HG03571 (cell line): ENCODE measurements around the gene PDCD4.

ENCODE experiments used
- ATAC-seq: cut with Tn5 transposase; IDR thresholded peaks from one replicate; pipeline ENCODE4 v1.9.1; 2021; ENCODE audit not compliant: unreplicated experiment

Gene PDCD4

GRCh38 chr10:110871298-110872084 lies at the start of gene PDCD4:
PDCD4 (plus strand) TSS chr10:110871928; CDS start chr10:110876028, 4,100 bp downstream.
- peak; percentile 70 for ATAC-seq

- no peak for ATAC-seq
Observed at GRCh38 chr10:110822035-110822711, 49.6 kb upstream of the PDCD4 start.

DNA sequence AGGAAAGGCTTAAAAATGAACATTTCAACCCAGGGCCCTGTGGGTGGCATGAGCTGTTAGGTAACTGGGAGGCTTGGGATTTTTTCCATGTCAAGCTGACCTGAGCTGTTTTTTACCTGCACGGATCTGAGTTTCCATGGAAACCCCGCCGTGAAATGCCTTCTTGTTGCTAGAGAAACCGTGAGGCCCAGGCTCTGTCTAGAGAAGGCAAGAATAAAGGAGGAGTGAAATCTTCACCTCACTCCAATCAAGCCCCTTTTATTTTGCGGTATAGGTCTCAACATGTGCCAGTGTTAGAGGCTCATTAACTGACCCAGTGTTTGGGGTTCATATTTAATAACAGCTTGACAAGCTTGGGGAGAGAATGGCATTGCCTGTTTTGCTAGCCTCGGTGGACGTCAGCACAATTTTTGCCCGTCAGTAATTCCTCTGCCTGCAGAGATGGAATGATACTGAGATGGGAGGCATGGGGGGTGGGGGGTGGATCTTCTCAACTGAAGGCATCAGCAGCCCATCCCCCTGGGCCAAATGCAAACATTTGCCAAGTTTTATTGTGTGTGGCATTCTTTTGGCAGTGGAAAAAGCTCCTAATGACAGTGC lies 48.9 kb upstream of the PDCD4 start:
- no peak for ATAC-seq

- ATAC-seq = no peak
Observed at GRCh38 chr10:110824152-110824441, 47.6 kb upstream of the PDCD4 start.

DNA sequence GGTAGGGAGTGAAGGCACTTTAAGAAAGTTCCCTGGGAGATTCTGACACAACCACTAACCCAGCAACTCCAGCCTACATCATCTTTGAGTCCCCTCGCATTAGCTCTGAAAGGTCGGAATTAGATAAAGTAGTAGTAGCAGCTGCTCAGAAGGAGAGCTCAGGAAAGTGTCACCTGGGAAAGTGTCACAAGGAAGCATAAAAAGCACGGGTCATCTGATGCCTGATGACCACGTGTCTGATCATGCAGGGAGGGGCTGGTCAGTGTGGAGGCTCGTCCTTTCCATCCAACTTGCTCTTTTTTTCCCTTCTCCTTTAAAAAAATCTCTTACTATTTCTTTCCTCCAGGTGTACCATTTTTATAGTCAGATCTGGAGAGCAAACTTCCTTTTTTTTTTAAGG lies 47.1 kb upstream of the PDCD4 start:
- no peak for ATAC-seq

DNA sequence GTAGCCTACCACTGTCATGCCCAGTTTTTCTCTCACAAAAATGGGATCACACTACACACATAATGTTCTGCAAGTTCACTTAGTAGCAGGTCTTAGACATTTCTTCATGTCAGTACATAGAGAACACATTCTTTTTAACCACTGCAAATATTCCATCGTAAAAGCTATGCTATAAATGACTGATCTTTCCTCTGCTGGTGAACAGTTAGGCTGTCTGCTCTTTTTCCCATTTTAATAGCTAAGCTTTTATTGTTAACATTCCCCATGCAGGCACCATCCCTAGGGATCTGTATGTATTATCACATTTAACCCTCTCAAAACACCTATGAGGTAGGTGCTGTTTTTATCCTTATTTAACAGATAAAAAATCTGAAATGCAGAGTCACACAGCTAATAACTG lies 46.2 kb upstream of the PDCD4 start:
- ATAC-seq = no peak

DNA sequence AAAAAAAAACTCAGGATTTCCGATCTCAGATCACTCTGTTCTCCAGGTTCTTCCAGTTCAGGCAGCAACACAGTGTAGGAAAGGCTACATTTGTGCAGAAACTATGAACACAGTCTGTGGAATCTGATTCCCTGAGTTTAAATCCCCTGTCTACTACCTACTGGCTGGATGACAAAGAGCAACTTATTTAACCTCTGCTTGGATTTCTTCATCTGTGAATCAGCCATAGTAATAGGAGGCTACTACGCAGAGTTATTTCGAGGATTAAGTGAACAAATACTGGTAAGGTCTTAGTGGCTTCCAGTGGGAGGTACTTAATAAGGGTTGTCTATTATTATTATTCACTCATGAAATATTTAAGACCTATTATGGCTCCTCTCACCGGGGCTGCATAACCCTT lies 44.3 kb upstream of the PDCD4 start:
- no peak for ATAC-seq

DNA sequence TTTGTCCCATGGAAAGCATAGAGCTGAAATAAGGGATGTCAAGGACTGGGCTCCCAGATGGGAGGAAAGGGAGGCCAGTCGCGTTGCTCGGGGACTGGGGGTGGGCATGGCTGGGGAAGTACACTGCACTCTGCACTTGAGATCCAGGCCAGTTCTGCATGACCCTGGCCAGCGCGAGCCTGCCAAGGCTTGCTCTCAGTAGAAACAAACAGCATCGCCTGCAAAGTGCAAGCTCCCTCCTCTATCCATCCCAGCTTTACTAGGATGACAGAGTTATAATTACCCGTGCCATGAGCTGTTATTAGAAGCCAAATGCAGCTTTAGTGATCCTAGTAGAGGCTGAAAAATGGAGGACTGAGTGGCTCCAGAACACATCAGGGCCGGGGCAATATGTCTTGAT lies 43.9 kb upstream of the PDCD4 start:
- ATAC-seq = no peak

DNA sequence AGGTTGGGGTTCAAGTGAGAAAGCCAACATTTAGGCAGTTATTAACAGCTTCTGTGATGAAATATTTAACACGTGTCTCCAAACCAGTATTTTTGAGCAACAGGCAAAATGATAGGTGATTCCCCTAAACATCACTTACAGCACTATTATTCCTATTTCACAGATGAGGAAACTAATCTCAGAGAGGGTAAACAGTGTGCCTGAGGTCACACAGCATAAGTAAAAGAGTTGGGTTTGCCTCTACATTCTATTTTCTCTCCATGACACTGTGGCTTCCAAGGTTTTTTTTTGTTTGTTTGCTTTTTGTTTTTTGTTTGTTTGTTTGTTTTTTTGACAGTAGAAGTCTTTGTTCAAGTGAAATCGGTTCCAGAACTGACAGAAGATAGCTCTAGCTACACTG lies 43.2 kb upstream of the PDCD4 start:
- no peak for ATAC-seq

GRCh38 chr10:110829721-110830410 lies 41.9 kb upstream of the PDCD4 start:
- no peak for ATAC-seq

DNA sequence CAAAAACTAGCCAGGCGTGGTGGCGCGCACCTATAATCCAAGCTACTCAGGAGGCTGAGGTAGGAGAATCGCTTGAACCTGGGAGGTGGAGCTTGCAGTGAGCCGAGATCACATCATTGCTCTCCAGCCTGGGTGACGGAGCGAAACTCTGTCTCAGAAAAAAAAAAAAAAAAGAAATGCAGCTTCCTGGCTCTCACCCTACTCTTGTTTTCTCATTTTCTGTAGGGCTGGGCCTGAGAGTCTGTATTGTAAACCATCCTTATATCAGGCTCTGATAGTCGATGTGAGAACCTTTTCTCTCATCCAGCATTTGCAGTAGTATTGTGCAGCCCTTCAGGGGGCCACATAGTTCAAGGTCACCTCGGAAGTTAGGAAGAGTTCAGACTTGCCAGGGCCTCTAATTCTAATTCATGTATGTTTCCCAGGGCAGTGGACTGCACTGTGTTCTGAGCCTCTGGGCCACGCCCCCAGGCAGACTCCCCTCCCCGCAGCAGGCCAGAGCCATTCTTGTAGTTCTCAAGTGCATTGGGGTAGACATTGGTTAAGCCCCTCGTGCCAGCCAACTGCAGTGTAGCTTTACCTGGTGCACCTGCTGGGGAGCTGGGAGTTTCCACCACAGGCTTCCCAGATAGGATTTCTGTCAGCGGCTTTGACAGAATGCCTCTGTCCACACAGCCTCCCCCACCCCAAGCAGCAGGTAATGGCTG lies 38.3 kb upstream of the PDCD4 start:
- ATAC-seq = no peak

DNA sequence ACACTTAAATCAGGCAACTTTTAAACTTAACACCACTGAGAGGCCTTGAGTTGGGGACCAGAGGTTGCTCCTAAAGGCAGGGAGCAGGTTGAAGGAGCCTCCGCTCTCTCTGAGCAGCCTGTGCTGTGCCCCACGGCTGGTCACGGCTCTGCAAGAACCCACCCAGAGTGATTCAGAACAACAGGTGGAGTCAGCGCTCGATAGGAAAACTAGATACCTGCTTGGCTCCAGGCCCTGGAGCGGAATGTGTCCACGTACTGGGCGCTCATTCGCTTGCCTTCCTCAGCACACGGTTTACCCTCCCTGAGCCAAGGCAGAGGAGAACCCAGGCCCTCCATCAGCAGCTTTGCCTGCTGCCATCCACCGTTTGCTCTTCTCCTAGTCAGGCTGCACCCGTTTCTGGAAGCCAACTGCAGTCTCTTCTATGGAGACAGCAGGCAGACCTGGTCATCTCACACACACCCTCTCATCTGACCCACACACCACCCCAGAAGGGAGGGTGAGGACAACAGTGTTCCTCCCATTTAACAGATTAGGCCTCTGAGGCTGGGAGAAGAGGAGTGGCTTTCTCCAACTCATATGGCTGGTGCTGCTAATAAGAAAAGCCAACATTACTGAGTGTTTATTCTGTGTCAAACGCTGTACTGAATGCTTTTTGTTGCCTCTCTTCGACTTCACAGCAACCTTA lies 37.6 kb upstream of the PDCD4 start:
- no peak for ATAC-seq

- no peak for ATAC-seq
Observed at GRCh38 chr10:110834629-110835301, 37.0 kb upstream of the PDCD4 start.

GRCh38 chr10:110835841-110836240 lies 35.9 kb upstream of the PDCD4 start:
- ATAC-seq = no peak

GRCh38 chr10:110836706-110837105 lies 35.0 kb upstream of the PDCD4 start:
- no peak for ATAC-seq

GRCh38 chr10:110837418-110838171 lies 34.1 kb upstream of the PDCD4 start:
- no peak for ATAC-seq

GRCh38 chr10:110840225-110840922 lies 31.4 kb upstream of the PDCD4 start:
- no peak for ATAC-seq

DNA sequence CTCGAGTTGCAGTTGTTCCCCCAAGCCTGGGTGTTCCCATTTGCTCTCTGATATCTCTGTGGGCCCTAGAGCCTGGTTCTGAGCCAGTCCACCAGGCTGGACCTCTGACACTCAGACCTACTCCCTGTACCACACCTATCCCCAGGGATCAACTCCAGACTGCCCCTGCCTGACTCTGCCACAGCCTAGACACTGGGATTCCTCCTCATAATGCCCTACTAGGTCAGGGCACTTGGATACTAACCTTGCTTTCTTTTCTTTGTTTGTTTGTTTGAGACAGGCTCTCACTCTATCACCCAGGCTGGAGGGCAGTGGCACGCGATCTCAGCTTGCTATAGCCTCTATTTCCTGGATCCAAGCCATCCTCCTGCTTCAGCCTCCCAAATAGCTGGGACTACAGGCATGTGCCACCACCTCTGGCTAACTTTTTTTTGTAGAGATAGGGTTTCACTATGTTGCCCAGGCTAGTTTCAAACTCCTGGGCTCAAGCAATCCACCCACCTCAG lies 30.8 kb upstream of the PDCD4 start:
- no peak for ATAC-seq
